GM12801 (cell line): ENCODE results near the gene SLC22A4.

Source experiments
- CTCF ChIP-seq: IDR thresholded peaks from one replicate; pipeline ENCODE4 v1.5.1; 2011; ENCODE audit warnings: control low read depth; ENCODE audit not compliant: insufficient read length; ENCODE audit errors: extremely low read depth

Gene SLC22A4

GRCh38 chr5:132274050-132274792, 20.0 kb upstream of the SLC22A4 start:
- no peak for TF ChIP-seq CTCF

- TF ChIP-seq CTCF = no peak
These were observed 18.6 kb upstream of the SLC22A4 start for GRCh38 chr5:132275367-132276220.

- TF ChIP-seq CTCF = no peak
These were observed 16.9 kb upstream of the SLC22A4 start for GRCh38 chr5:132277256-132277655.

GRCh38 chr5:132277971-132278853, 16.0 kb upstream of the SLC22A4 start:
- no peak for TF ChIP-seq CTCF

GRCh38 chr5:132279801-132280200, 14.4 kb upstream of the SLC22A4 start:
- no peak for TF ChIP-seq CTCF

GRCh38 chr5:132280371-132281240, 13.6 kb upstream of the SLC22A4 start:
- TF ChIP-seq CTCF = no peak
